HL-60 (cell line): ENCODE measurements around the gene GREB1.

ENCODE experiments used
- CTCF ChIP-seq: IDR thresholded peaks from one replicate; pipeline ENCODE4 v1.5.1; 2011; ENCODE audit warnings: low read length, control low read depth, inconsistent platforms; ENCODE audit not compliant: insufficient read depth
- GABPA ChIP-seq: IDR thresholded peaks from 2 replicates; pipeline ENCODE4 v1.6.1; 2012; ENCODE audit warnings: low read depth
- POLR2AphosphoS5 ChIP-seq: IDR thresholded peaks from 2 replicates; pipeline ENCODE4 v1.6.1; 2012; ENCODE audit warnings: low read depth
- REST ChIP-seq: IDR thresholded peaks from 2 replicates; pipeline ENCODE4 v1.6.1; 2012; ENCODE audit warnings: low read depth; ENCODE audit not compliant: insufficient replicate concordance
- SPI1 ChIP-seq: IDR thresholded peaks from 2 replicates; pipeline ENCODE4 v1.6.1; 2012; ENCODE audit warnings: low read depth, mild to moderate bottlenecking, borderline replicate concordance

GRCh38 chr2:11554399-11554716 lies 20.5 kb downstream of the GREB1 start:
- no peak for TF ChIP-seq CTCF
- no peak for TF ChIP-seq GABPA
- TF ChIP-seq POLR2AphosphoS5 = no peak
- no peak for TF ChIP-seq REST
- no peak for TF ChIP-seq SPI1
